GM23338 (cell line): ENCODE results near the gene VEZT. TPM values are rescaled to one million over a fixed set of nuclear protein-coding genes. Genes with fewer than 3 reads are reported as not detected.

ENCODE experiments used
- ATAC-seq: fragments of 200-7000 bp; cut with Tn5 transposase; 3 replicates; pipeline ENCODE4 v1.9.1; 2020
- DNase-seq: peaks from one replicate; pipeline ENCODE4 v3.0.0-alpha.2; 2015; ENCODE audit warnings: low spot score
- H2AFZ ChIP-seq: fragments of 200-600 bp; sonication (generic); 2 replicates; pipeline ENCODE4 v1.8.0; 2016; ENCODE audit warnings: antibody characterized with exemption, mild to moderate bottlenecking, moderate library complexity
- H3F3A ChIP-seq: fragments of 200-600 bp; sonication (generic); replicated peaks from 2 replicates; pipeline ENCODE4 v1.8.0; 2017; ENCODE audit warnings: antibody characterized with exemption, mixed run types, low read depth
- H3K27ac ChIP-seq: fragments of 200-600 bp; sonication (generic); 2 replicates; pipeline ENCODE4 v1.6.1; 2016; ENCODE audit warnings: low read depth
- H3K27me3 ChIP-seq: fragments of 200-600 bp; sonication (generic); 2 replicates; pipeline ENCODE4 v1.8.0; 2016; ENCODE audit warnings: mild to moderate bottlenecking, mixed run types, moderate library complexity; ENCODE audit not compliant: insufficient read depth
- H3K36me3 ChIP-seq: fragments of 200-600 bp; sonication (generic); 2 replicates; pipeline ENCODE4 v1.8.0; 2016; ENCODE audit warnings: mild to moderate bottlenecking; ENCODE audit not compliant: insufficient read depth
- H3K4me1 ChIP-seq: fragments of 200-600 bp; sonication (generic); 2 replicates; pipeline ENCODE4 v1.8.0; 2016; ENCODE audit warnings: mild to moderate bottlenecking, moderate library complexity; ENCODE audit not compliant: insufficient read depth
- H3K4me2 ChIP-seq: fragments of 200-600 bp; sonication (generic); 2 replicates; pipeline ENCODE4 v1.7.1; 2017; ENCODE audit warnings: mixed run types
- H3K4me3 ChIP-seq: fragments of 200-600 bp; sonication (generic); 2 replicates; pipeline ENCODE4 v1.6.1; 2016; ENCODE audit warnings: mixed run types
- H3K79me2 ChIP-seq: fragments of 200-600 bp; sonication (generic); replicated peaks from 2 replicates; pipeline ENCODE4 v1.8.0; 2017; ENCODE audit warnings: mild to moderate bottlenecking; ENCODE audit not compliant: insufficient read depth
- H3K9me2 ChIP-seq: fragments of 200-600 bp; sonication (generic); 2 replicates; pipeline ENCODE4 v1.8.0; 2017; ENCODE audit not compliant: insufficient read depth
- H4K20me1 ChIP-seq: fragments of 200-600 bp; sonication (generic); replicated peaks from 2 replicates; pipeline ENCODE4 v1.8.0; 2017; ENCODE audit warnings: mild to moderate bottlenecking; ENCODE audit not compliant: insufficient read depth
- H3K27ac Mint-ChIP-seq: 2 replicates; pipeline ENCODE4 v1.8.0; 2020; ENCODE audit warnings: inconsistent platforms, mild to moderate bottlenecking, moderate library complexity, mixed read lengths
- H3K27me3 Mint-ChIP-seq: 3 replicates; pipeline ENCODE4 v1.8.0; 2022; ENCODE audit warnings: low read depth, mild to moderate bottlenecking, moderate library complexity, mixed read lengths, inconsistent platforms; ENCODE audit not compliant: insufficient read depth, poor library complexity
- H3K36me3 Mint-ChIP-seq: 3 replicates; pipeline ENCODE4 v1.8.0; 2021; ENCODE audit warnings: low read depth, mild to moderate bottlenecking, inconsistent platforms, moderate library complexity, mixed read lengths
- H3K4me1 Mint-ChIP-seq: 3 replicates; pipeline ENCODE4 v1.8.0; 2020; ENCODE audit warnings: mild to moderate bottlenecking, inconsistent platforms, mixed read lengths
- H3K4me3 Mint-ChIP-seq: 3 replicates; pipeline ENCODE4 v1.8.0; 2021; ENCODE audit warnings: moderate library complexity, mild to moderate bottlenecking, inconsistent platforms, mixed read lengths
- H3K9me3 Mint-ChIP-seq: 3 replicates; pipeline ENCODE4 v1.8.0; 2020; ENCODE audit warnings: moderate library complexity, mild to moderate bottlenecking, inconsistent platforms, mixed read lengths
- CREB1 ChIP-seq: fragments of 250-450 bp; sonication (Bioruptor Pico); IDR thresholded peaks from 2 replicates; pipeline ENCODE4 v1.5.0; 2020; ENCODE audit warnings: low read depth, mild to moderate bottlenecking, moderate library complexity
- CTCF ChIP-seq, 2 experiments: fragments of 200-600 bp in 1 of 2; sonication (generic) in 1 of 2; conservative IDR thresholded peaks; 2 replicates each; pipeline versions ENCODE4 v1.5.1 to v1.6.1; 2016 to 2017; ENCODE audit warnings: antibody characterized with exemption in 2 of 2, low read depth in 2 of 2, mild to moderate bottlenecking in 2 of 2, moderate library complexity in 1 of 2
- EZH2 ChIP-seq: fragments of 200-600 bp; sonication (generic); IDR thresholded peaks from one replicate; pipeline ENCODE4 v1.8.0; 2017; ENCODE audit warnings: antibody characterized with exemption, mild to moderate bottlenecking, low read depth; ENCODE audit not compliant: unreplicated experiment
- EZH2phosphoT487 ChIP-seq: fragments of 200-600 bp; sonication (generic); IDR thresholded peaks from one replicate; pipeline ENCODE4 v1.8.1; 2018; ENCODE audit warnings: antibody characterized with exemption; ENCODE audit not compliant: unreplicated experiment
- JUNB ChIP-seq: IDR thresholded peaks from one replicate; pipeline ENCODE4 v1.6.1; 2016; ENCODE audit warnings: antibody characterized with exemption; ENCODE audit not compliant: unreplicated experiment
- NANOG ChIP-seq: IDR thresholded peaks from 2 replicates; pipeline ENCODE4 v1.6.1; 2016; ENCODE audit warnings: antibody characterized with exemption, borderline replicate concordance
- STAT1 ChIP-seq: IDR thresholded peaks from one replicate; pipeline ENCODE4 v1.6.1; 2016; ENCODE audit warnings: antibody characterized with exemption; ENCODE audit not compliant: unreplicated experiment
- ZNF114 ChIP-seq: fragments of 250-450 bp; sonication (Bioruptor Pico); IDR thresholded peaks from 2 replicates; pipeline ENCODE4 v1.5.0; 2020; ENCODE audit warnings: mild to moderate bottlenecking, moderate library complexity
- ZNF331 ChIP-seq: fragments of 250-450 bp; sonication (Bioruptor Pico); IDR thresholded peaks from 2 replicates; pipeline ENCODE4 v1.5.0; 2020; ENCODE audit warnings: low read depth, mild to moderate bottlenecking, moderate library complexity
- polyA plus RNA-seq: library from polyadenylated mRNA; unstranded; fragments of >200 nt; fragmentation: Nextera tagmentation; extraction: Ambion mirVana; gene quantifications from 2 replicates; pipeline ENCODE4 v1.2.1, GENCODE V29; 2016
- total RNA-seq: library from RNA; depleted of rRNA; stranded (reverse); fragments of >200 nt; shearing (Covaris generic); gene quantifications from 2 replicates; pipeline ENCODE4 v1.2.3, GENCODE V29; 2014
- TF ChIP-seq, protein P1 (sequence below): fragments of 250-450 bp; sonication (Bioruptor Pico); IDR thresholded peaks from 2 replicates; pipeline ENCODE4 v1.5.0; 2020; ENCODE audit warnings: mild to moderate bottlenecking, moderate library complexity

Gene VEZT
- total and polyA plus RNA-seq, 2 experiments from 2014 or later = 34.2 to 51.5 TPM

- TF ChIP-seq, protein P1, sequence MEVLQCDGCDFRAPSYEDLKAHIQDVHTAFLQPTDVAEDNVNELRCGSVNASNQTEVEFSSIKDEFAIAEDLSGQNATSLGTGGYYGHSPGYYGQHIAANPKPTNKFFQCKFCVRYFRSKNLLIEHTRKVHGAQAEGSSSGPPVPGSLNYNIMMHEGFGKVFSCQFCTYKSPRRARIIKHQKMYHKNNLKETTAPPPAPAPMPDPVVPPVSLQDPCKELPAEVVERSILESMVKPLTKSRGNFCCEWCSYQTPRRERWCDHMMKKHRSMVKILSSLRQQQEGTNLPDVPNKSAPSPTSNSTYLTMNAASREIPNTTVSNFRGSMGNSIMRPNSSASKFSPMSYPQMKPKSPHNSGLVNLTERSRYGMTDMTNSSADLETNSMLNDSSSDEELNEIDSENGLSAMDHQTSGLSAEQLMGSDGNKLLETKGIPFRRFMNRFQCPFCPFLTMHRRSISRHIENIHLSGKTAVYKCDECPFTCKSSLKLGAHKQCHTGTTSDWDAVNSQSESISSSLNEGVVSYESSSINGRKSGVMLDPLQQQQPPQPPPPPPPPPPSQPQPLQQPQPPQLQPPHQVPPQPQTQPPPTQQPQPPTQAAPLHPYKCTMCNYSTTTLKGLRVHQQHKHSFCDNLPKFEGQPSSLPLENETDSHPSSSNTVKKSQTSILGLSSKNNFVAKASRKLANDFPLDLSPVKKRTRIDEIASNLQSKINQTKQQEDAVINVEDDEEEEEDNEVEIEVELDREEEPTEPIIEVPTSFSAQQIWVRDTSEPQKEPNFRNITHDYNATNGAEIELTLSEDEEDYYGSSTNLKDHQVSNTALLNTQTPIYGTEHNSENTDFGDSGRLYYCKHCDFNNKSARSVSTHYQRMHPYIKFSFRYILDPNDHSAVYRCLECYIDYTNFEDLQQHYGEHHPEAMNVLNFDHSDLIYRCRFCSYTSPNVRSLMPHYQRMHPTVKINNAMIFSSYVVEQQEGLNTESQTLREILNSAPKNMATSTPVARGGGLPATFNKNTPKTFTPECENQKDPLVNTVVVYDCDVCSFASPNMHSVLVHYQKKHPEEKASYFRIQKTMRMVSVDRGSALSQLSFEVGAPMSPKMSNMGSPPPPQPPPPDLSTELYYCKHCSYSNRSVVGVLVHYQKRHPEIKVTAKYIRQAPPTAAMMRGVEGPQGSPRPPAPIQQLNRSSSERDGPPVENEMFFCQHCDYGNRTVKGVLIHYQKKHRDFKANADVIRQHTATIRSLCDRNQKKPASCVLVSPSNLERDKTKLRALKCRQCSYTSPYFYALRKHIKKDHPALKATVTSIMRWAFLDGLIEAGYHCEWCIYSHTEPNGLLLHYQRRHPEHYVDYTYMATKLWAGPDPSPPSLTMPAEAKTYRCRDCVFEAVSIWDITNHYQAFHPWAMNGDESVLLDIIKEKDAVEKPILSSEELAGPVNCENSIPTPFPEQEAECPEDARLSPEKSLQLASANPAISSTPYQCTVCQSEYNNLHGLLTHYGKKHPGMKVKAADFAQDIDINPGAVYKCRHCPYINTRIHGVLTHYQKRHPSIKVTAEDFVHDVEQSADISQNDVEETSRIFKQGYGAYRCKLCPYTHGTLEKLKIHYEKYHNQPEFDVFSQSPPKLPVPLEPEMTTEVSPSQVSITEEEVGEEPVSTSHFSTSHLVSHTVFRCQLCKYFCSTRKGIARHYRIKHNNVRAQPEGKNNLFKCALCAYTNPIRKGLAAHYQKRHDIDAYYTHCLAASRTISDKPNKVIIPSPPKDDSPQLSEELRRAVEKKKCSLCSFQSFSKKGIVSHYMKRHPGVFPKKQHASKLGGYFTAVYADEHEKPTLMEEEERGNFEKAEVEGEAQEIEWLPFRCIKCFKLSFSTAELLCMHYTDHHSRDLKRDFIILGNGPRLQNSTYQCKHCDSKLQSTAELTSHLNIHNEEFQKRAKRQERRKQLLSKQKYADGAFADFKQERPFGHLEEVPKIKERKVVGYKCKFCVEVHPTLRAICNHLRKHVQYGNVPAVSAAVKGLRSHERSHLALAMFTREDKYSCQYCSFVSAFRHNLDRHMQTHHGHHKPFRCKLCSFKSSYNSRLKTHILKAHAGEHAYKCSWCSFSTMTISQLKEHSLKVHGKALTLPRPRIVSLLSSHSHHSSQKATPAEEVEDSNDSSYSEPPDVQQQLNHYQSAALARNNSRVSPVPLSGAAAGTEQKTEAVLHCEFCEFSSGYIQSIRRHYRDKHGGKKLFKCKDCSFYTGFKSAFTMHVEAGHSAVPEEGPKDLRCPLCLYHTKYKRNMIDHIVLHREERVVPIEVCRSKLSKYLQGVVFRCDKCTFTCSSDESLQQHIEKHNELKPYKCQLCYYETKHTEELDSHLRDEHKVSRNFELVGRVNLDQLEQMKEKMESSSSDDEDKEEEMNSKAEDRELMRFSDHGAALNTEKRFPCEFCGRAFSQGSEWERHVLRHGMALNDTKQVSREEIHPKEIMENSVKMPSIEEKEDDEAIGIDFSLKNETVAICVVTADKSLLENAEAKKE (CRISPR knock-in tag) = no peak
- no peak for TF ChIP-seq CTCF (conservative IDR thresholded peaks at IDR 0.05; ENCODE audit: low read depth in 2 of 2)
- no peak for TF ChIP-seq CREB1
- TF ChIP-seq JUNB = no peak
- TF ChIP-seq ZNF331 (CRISPR knock-in tag) = no peak
- TF ChIP-seq STAT1 = no peak
- no peak for TF ChIP-seq ZNF114
- no peak for TF ChIP-seq NANOG
Measured at GRCh38 chr12:95321516-95322246, 104.1 kb downstream of the VEZT start (continued).

DNA sequence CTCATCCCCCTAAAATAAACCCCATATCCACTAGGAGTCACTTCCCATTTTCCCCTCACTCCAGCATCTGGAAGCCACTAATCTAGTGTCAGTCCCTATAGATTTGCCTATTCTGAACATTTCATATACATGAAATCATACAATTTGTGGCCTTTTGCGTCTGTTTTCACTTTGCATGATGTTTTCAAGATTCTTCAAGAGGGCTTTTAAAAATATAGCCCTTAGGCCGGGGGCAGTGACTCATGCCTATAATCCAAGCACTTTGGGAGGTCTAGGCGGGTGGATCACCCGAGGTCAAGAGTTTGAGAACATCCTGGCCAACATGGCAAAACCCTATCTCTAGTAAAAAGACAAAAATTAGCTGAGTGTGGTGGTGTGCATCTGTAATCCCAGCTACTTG, 104.7 kb downstream of the VEZT start:
- no peaks in the 10 kb centered on the region for H4K20me1 ChIP-seq
- no peaks in the 10 kb centered on the region for H3K79me2 ChIP-seq
- H3K4me1 ChIP-seq = no peaks in the 10 kb centered on the region
- no peak overlapping the region for H2AFZ ChIP-seq
- no peak for DNase-seq
- Mint-ChIP-seq H3K4me3 (no peak overlapping the region), H3K9me3 (no peaks in the 10 kb centered on the region), H3K27me3 (no peaks in the 10 kb centered on the region), H3K4me1 (no peaks in the 10 kb centered on the region), H3K27ac (no peak overlapping the region), H3K36me3 (no peaks in the 10 kb centered on the region)
- no peaks in the 10 kb centered on the region for H3F3A ChIP-seq
- no peak overlapping the region for H3K4me3 ChIP-seq
- H3K4me2 ChIP-seq = no peak overlapping the region
- H3K36me3 ChIP-seq = no peaks in the 10 kb centered on the region
- H3K27ac ChIP-seq = no peak overlapping the region
- H3K9me2 ChIP-seq = no peaks in the 10 kb centered on the region
- no peak for ATAC-seq
- TF ChIP-seq EZH2 (no peak), CTCF (conservative IDR thresholded peaks at IDR 0.05; ENCODE audit: low read depth in 2 of 2) (no peak), NANOG (no peak), CREB1 (no peak), EZH2phosphoT487 (no peak)
- no peaks in the 10 kb centered on the region for H3K27me3 ChIP-seq
